ENCODE measurements around the gene MEG3.

Gene MEG3

GRCh38 chr14:100784523-100785337, 41.2 kb upstream of the MEG3 start:
- TF ChIP-seq GATA2 (IDR thresholded peaks at IDR 0.05; ENCODE audit: low read depth, low read length), result no peak
- no peak for TF ChIP-seq GATA3 (IDR thresholded peaks at IDR 0.05; ENCODE audit: low read depth, low read length)

GRCh38 chr14:100785338-100785615, 40.6 kb upstream of the MEG3 start:
- TF ChIP-seq GATA2 (IDR thresholded peaks at IDR 0.05; ENCODE audit: low read depth, low read length) (no peak), GATA3 (IDR thresholded peaks at IDR 0.05; ENCODE audit: low read depth, low read length) (no peak)

GRCh38 chr14:100785626-100786025, 40.3 kb upstream of the MEG3 start:
- no peak for TF ChIP-seq GATA3 (IDR thresholded peaks at IDR 0.05; ENCODE audit: low read depth, low read length)
- no peak for TF ChIP-seq GATA2 (IDR thresholded peaks at IDR 0.05; ENCODE audit: low read depth, low read length)

GRCh38 chr14:100786131-100786530, 39.8 kb upstream of the MEG3 start:
- TF ChIP-seq GATA3 (IDR thresholded peaks at IDR 0.05; ENCODE audit: low read depth, low read length) (no peak), GATA2 (IDR thresholded peaks at IDR 0.05; ENCODE audit: low read depth, low read length) (no peak)

DNA sequence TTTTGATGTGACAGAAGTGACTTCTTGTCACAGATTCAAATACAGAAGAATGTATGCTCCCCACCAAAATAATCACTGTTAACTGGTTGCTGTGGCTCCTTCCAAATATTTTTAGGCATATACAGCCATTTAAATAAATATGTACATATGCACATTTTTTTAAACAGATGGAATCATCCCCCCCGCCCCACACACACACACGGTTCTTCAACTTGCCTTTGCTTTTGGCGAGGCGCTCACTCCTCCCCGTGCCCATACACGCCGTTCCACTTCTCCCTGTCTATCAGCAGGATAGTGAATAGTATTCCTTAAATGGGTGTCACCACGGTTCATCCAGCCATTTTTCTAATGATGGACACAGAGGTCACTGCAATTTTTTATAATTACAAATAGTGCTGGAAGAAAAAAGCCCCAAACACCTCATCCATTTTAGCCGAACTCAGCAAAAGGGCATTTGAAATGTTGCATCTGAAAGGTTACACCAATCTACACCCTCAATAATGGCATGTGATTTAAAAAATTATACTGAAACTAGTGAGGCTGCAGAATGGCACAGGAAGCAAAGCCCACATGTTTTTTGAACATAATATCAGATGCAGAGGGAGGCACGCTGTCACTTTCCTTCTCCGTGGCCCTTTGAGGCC, 39.2 kb upstream of the MEG3 start:
- TF ChIP-seq GATA3 (IDR thresholded peaks at IDR 0.05; ENCODE audit: low read depth, low read length) (no peak), GATA2 (IDR thresholded peaks at IDR 0.05; ENCODE audit: low read depth, low read length) (no peak)

GRCh38 chr14:100787659-100788058, 38.3 kb upstream of the MEG3 start:
- TF ChIP-seq GATA2 (IDR thresholded peaks at IDR 0.05; ENCODE audit: low read depth, low read length), result no peak
- TF ChIP-seq GATA3 (IDR thresholded peaks at IDR 0.05; ENCODE audit: low read depth, low read length), result no peak

- TF ChIP-seq GATA2 (IDR thresholded peaks at IDR 0.05; ENCODE audit: low read depth, low read length), result no peak
- no peak for TF ChIP-seq GATA3 (IDR thresholded peaks at IDR 0.05; ENCODE audit: low read depth, low read length)
Observed at GRCh38 chr14:100788517-100788916, 37.4 kb upstream of the MEG3 start.

DNA sequence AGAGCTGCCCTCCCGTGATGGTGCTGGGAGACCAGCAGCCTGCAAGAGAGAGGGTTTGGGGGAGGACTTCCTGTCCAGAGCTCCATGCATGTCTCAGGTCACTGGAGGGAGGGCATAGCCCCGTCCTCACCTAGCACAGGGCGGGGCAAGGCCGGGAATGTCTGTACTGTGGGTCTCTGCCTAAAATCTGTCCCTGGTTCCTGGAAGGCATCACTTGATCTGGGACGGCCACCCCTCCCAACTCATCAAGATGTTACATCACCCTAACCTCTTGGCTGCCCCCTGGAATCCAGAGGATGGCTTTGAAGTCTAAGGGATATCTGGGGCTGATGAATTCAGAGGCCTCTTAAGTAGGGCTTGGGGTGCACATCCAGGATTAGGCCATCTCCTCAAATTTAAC, 37.0 kb upstream of the MEG3 start:
- no peak for TF ChIP-seq GATA3 (IDR thresholded peaks at IDR 0.05; ENCODE audit: low read depth, low read length)

DNA sequence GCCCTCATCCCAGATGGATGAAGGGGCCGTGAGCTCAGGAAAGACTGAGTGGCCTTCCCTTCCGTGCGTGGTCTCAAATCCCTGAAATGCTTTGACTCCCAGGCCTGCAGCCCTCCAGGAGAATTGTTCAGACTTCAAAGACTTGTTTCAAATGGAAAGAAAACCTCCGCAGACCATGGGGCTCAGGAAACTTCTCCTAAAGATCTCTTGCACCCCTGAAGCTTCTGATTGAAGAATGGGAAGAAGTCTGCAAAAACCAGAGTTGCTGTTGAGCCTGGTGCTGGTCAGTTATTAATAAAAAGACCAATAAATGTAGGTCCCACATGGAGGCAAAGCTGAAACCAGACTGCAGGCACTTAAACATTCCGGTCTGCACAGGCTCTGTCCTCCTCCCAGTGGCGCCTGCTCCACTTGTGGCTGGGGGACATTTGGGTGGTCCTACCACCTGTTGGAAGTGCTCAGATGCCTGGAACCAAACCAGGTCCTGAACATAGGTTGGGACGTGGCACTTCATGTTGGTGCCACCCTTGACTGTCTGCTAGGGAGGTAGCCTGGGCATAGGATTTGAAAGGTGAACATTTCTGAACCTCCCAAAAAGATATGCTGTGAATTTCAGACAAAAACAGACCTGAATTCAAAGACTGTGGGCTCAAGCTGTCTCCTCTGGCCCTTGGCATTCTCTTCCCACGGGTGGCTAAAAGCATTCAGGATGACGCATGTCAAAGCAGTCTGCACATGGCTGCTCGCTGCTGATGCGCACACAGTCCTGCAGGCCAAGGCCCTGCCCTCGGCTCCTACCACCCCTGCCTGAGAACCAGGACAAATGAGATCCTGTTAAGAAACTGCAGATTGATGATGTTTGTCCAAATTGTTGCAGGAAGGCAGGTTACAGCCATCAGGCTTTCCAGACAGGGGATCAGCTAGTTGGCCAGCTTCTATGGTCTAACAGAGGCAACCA, 36.2 kb upstream of the MEG3 start:
- TF ChIP-seq GATA3 (IDR thresholded peaks at IDR 0.05; ENCODE audit: low read depth, low read length) (no peak), GATA2 (IDR thresholded peaks at IDR 0.05; ENCODE audit: low read depth, low read length) (no peak)

DNA sequence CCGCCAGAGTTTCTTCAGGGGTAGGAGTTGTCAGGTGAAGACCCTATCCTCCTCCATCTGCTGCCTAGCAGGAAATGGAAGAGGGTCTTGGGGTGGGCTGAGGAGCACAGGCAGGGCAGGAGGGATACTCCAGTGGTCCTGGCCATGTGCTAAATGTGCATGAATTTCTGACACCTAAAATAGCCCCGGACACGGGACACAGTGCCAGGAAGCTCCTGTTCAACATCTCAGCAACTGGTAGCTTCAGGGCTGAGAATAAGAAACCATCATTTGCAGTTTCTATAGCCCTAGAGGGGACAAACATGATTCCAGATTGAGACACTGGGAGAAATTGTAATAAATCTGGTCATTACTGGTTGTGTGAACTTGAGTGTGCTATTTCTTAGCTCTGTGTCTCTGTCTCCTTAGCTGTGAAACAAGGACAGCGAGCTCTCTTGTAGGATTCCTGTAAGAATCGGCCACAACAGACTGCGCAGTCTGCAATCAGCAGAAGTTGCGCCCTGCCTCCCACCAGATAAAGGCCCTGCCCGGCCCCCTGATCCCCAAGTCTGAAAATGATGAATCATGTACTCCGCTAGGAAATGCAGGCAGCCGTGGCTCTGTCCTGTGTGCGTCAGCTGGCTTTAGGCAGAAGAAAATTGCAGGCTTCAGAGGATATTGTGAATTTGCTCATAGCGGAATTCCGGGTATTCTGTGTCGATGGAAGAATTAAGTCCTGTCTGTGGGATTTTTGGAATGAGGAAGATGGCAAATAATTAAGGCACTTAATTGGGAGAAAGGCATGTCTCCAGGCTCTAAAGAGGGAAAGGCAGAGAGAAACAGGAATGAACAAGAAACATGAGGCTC, 35.2 kb upstream of the MEG3 start:
- no peak for TF ChIP-seq GATA2 (IDR thresholded peaks at IDR 0.05; ENCODE audit: low read depth, low read length)
- TF ChIP-seq GATA3 (IDR thresholded peaks at IDR 0.05; ENCODE audit: low read depth, low read length), result no peak

DNA sequence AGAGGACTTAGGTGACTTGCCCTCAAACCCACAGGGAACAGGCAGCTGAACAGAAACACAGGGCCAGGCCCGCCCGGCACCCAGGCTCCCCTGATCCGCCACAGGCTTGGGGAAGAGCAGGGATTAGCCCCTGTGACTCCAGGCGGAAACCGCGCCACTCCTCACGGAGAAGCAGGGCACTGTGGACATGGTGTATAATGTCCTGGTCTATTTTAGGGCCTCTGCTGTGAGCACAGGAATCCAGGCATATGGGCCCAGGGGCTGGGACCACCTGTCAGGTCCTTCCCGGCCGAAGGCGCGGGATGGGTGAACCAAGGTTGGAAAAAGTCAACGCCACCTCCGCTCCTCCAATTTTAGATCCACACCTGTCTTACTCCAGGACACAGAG, 34.6 kb upstream of the MEG3 start:
- TF ChIP-seq GATA3 (IDR thresholded peaks at IDR 0.05; ENCODE audit: low read depth, low read length) (no peak), GATA2 (IDR thresholded peaks at IDR 0.05; ENCODE audit: low read depth, low read length) (no peak)

DNA sequence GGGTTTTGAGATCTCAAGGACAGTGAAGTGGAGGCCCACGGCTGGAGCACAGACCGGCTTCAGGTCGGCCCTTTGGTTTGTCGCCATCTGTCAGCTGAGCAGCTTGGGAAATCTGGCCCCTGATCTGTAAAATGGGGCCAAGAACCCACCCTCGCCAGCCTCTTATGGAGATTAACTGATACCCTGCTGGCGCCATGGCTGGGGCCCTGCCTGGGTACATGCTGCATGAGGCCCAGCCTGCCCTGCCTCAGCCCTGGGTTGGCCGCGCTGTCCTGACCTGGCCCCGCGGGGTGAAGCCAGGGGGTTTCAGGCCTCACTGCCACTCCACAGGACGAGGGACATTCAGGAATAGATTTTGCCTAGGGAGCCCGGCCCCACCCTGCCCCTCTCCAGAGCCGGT, 33.9 kb upstream of the MEG3 start:
- no peak for TF ChIP-seq GATA2 (IDR thresholded peaks at IDR 0.05; ENCODE audit: low read depth, low read length)
- TF ChIP-seq GATA3 (IDR thresholded peaks at IDR 0.05; ENCODE audit: low read depth, low read length), result no peak

GRCh38 chr14:100796946-100797345, 29.0 kb upstream of the MEG3 start:
- no peak for TF ChIP-seq GATA3 (IDR thresholded peaks at IDR 0.05; ENCODE audit: low read depth, low read length)
- TF ChIP-seq GATA2 (IDR thresholded peaks at IDR 0.05; ENCODE audit: low read depth, low read length), result no peak

- no peak for TF ChIP-seq GATA3 (IDR thresholded peaks at IDR 0.05; ENCODE audit: low read depth, low read length)
Observed at GRCh38 chr14:100800041-100800440, 25.9 kb upstream of the MEG3 start.
